GM21367 (cell line): ENCODE measurements around the gene PPP2R2D.

Experiments used
- ATAC-seq: cut with Tn5 transposase; IDR thresholded peaks from one replicate; pipeline ENCODE4 v1.9.1; 2021; ENCODE audit not compliant: unreplicated experiment

Gene PPP2R2D

DNA sequence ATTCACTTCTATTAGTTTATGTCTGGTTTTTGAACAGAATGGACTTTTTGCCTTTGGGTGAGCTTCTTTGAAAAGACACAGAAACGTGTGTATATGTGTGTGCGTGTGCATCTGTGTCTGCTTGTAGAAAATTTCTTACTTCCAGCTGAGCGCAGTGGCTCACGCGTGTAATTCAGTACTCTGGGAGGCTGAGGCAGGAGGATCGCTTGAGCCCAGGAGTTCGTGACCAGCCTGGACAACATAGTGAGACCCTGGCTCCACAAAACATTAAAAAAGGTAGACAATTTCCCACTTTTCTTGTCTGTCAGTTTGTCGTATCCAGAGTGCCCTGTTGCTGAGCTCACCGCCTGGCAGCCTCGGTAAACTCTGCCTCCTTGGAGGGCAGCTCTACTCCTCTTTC is 25.4 kb downstream of the PPP2R2D start:
- no peak for ATAC-seq

DNA sequence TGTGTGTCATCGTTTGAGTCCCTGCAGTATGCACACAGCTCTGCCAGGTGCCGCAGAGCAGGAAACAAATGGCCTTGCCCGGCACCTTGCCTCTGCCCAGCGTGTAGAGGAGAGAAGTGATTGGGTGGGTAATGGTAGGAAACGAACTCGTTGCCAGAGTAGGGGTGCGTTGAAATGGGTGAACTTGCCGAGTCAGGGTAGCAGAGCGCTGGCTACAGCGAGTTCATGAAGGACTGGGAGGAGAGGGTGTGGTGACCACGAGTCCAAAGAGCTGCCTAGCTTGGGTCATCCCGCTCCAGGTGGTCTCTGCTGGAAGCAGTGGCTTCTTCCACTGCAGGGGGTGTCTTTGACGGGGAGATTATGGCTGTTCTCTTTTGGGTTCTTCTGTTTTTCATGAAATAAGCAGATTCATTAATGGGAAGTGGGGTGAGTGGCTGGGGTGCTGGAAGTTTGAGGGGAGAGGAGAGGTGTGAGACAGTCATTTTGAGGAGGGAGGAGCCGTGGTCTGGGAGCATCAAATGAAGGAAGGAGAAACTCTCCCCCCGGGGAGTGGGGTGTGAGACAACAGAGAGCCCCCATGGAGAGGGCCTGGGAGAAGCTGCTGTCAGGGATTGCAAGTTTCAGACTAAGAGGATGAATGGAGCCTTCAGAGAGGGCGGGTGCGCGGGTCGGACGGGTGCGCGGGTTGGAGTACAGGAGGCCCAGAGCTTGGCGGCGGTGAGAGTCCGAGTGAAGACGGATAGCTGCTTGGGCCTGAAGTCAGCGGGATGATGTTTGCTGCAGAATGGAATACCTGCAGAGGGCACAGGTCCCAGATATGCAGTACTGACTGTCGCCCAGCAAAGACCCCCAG is 26.2 kb downstream of the PPP2R2D start:
- ATAC-seq = no peak

DNA sequence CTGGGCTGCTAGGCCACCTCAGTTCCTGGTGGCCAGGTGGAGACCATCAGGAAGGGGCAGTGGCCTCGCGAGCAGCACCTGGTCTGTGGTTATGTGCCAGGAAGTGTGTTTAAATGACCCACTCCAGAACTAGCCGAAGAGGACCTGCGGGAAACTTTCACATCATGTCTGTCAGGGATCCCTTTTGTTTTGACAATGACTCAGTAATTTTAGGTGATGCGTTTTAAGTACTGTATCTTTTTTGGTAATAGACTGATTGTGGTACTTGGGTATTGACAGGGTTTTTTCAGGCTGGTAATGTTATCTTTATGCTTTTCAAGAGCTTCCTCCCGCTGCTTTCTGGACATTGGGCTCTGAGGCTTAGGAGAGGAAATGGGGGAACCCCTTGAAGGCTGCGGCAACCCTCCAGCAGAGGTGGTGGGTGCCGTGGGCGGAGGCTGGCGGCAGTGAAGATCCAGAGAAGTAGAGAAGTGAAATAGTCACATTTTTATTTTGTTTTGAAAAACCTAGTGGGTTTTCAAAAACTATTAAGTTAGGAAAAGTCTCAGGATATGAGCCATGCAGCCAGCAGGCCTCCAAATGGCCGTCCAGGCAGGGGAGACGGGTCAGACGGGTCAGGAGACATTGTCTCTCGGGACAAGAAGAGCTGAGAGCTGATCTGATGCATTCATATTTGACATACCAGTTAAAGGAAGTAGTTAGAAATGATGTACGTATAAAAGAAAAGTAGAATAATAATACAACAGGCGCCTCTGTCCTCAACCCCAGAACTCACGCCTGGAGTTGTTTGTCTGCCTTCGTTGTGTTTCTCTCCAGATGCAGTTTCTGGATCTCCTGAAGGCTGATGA is 27.7 kb downstream of the PPP2R2D start:
- ATAC-seq = peak; percentile 79

DNA sequence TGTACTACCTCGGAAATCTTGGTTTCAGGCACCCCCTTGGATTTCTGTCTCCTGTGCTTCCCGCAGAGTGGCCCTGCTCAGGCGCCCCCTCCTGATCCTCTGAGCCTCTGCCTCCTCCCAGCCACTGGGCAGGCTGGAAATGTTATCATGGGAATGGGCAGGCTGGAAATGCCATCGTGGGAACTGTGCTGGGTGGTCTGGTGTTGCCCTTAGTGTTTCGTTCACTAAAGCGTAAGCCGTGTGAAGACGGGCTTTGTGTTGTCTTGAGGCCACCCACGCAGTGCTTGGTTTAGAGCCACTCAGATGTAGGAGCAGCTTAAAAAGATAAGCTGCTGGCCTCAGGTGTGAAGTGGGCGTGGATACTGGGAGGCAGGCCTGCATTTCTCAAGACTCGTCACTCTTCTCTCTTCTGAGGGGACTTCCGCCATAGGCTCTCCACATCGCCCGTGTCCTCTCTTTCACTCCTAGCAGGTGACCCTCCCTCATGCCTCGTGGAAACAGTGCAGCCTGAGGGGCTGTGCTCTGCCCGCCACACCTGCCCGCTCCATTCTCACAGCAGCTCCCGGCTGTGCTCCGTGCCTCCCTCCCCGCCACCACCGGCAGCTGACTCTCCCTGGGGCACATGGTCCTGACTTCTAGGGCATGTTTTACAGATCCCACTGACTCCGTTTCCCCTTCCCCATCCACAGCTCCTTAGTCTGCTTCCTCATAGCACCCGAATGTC is 28.5 kb downstream of the PPP2R2D start:
- no peak for ATAC-seq

DNA sequence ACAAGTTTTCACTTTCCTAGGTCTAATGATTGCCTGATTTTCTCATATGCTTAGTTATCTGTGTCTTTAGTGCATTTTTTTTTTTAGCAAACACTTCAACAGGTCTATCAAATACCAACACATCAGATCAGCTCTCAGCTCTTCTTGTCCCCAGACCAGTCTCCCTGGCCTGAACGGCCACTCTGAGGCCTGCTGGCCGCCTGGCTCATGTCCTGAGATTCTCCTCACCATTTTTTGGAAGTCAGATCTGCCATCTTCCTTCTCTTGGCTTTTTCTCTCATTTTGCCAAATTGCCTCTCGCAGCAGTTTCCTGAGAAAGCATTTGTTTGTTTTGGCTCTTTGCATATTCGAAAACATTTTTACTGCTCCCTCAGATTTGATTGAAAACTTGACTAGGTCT is 29.3 kb downstream of the PPP2R2D start:
- no peak for ATAC-seq

DNA sequence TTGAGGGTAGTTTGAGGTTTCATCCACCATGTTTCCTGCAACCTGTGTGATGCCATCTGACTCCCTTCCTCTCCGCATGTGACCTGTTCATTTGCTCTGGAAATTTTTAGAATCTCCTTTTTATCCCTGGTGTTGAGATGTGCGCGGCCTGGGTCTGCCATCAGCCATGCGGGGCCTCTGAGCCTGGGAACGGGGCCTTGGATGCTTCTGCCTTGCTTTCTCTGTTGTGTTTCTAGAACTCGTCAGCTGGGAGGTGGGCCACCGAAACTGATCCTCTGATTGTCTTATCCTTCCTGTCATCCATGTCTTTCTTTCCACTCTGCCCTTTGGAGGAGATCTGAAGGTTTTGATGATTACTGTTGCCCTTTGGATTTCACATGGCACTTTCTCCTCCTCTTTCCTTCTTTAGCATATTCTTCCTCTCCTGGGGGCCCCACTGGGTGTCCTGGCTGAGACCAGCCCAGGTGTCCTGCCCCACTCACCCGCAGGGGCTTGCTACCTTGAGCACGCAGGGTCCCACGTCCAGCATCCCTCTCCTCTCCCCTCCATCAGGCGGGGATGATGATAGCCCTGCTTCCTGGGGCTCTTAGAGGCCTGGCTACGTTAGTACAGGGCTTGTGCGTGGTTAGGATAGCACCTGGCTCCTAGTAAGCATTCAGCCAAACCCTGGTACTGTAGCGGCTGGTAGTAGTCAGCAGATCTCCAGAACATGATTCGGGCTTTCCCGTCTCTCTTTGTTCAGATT is 29.9 kb downstream of the PPP2R2D start:
- no peak for ATAC-seq

DNA sequence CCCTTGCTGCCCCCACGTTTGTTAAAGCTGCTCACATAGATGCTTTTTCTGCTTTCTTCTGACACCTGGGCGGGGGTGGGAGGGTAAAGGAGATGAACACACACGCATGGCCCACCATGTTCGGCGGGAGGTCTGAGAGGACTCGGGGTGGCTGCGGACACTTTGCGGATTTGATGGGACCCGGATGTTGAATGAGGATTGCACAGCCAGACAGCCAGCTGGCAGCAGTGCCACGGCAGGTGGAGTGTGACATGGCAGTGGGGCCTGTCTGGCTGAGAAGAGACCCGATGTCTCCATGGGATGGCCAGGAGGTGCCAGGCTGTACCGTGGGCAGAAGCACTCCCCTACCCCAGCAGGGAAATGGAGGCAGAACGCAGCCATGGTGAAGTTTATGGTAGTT is 31.2 kb downstream of the PPP2R2D start:
- ATAC-seq = no peak

DNA sequence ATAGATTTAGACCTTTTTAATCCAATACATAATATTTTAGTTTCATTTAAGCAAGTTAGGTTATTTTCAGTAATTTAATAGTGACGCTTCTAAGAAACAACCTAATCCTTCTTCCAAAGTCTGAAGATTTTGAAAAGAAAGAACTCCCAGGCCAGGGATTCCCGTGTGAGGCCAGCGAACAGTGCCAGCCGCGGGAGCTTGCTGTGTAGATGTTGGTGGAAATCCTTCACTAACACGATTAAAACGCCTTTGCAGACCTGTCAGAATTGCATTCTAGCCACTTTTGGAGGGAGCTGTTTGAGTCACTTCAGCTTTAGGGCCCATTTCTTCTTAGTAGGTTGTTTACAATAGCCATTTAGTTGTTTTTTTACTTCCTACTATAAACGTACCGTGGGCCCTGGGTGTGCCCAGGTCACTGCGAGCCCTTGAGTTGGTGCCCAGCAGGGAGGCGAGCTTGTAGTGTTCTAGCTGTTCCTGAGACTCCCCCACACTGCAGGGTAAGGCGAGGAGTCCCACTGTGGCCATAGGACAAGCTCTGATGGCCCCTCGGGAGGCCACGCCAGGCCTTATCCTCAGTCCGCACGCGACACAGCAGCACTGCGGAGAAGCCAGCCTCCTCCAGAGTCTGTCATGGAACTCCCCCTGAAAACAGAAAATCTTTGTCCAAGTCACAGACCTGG is 32.3 kb downstream of the PPP2R2D start:
- no peak for ATAC-seq

DNA sequence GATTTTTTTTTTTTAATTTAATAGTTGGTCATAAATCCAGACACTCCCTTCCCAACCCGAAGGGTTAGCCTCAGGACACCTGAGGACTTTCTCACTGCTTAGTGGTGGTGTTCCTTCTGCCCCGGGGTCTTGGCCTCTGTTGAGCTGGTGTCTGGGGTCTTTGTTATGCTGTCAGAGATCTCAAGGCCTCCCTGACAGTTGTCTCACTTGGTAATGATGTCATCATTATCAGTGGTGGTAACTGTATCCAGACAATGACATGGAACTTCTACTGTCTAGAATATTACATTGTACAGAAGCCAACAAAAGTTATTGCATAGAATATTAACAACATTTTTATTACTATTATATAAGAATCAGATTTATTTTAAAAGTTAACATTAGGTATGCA is 32.9 kb downstream of the PPP2R2D start:
- ATAC-seq = no peak

DNA sequence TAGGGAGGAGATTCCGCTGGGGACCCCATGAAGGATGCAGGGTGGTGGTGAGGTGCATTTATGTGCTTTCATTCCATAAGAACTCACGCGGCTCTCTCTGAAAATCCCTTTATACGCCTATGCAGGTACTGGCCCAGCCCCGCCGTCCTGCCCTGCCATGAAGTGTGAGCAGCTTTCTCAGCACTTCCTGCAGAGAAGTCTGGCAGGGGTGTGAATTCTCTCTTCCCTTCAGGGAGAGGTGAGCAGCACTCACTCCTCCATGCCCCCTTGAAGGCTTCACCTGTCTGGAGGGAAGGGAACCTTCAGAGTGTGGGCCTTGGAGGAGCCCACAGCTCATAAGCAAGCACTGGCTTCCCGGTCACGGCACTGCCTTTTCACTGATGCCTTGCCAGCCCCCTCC is 34.0 kb downstream of the PPP2R2D start:
- no peak for ATAC-seq

DNA sequence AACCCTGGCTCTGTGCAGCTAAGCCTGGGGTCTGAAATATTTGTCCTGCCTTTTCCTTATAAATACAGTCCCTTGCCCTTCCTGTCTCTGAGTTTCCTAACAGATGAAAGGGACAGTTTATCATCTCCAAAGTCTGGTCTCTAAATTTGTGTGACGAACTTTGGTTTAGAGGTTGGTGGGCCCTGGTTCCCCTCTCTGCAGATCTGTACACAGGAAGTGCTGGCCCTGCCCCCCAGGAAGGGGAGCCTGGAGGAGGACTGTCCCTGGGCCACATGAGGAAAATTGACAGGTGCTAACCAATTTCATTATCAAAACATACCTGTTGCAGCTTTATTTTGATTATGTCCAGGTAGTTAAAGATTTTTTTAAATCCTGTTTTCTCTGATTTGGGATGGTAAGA is 34.5 kb downstream of the PPP2R2D start:
- ATAC-seq = no peak

DNA sequence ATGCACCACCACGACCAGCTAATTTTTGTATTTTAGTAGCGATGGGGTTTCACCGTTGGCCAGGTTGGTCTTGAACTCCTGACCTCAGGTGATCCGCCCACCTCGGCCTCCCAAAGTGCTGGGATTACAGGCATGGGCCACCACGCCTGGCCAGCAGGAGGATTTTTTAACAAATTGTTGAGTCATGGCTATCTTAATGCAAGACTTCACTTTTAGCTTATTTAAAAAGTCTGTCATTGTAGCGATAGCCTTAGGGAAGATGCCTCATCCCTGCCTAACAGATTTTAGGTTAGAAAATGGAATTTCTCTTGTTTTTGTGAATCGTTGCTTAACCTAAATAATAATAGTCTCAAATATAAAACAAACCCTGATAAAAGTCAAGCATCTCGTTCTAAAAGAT is 35.5 kb downstream of the PPP2R2D start:
- ATAC-seq = no peak

DNA sequence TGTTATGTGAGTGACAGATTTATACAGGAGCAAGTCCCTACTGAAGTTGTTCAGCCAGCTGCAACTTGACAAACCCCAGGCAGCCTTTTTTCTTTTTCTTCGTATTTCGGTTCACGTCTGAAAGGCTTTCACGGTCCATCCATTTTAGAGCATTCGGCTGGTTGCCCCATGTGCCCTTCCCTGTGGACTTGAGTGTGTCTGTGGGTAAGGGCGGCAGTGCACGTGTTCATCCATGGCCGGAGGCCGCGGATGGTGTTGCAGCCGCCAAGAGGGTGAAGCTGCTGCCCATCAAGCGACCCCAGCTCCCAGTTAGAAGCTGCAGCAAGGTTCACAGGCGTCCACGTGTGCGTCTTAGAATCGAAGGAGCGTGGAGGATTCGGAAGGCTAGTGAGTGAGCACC is 35.9 kb downstream of the PPP2R2D start:
- no peak for ATAC-seq

DNA sequence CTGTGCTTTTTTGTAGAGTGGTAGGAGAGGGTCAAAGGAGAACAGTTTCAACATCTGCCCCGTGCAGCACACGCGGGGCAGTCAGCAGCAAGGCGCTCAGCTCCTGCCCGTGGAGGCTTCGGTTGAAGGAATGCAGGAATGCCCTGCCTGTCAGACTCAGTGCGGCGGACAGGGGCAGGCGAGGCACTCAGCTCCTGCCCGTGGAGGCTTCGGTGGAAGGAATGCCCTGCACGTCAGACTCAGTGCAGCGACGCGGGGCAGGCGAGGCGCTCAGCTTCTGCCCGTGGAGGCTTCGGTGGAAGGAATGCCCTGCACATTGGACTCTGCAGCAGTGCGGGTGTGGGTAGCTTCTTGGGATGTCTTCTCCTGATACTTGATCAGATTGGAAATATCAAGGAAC is 37.0 kb downstream of the PPP2R2D start:
- ATAC-seq = no peak

DNA sequence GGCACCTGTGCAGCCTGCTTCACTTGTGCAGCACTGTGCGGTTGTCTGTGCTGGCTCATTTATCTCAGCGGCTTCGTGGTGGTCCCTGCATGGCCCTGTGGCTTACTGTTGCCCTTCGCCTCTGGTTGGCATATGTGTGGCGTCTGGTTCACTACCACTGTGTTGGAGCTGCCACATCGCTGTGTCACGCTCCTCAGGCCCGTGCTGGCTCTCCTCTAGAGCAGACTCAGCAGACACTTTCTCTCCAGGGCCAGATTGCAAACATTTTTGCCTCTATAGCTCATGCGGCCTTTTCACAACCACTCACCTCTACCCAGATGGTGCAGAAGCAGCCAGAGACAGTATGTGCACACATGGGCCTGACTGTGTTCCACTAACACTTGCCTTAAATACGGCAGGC is 37.9 kb downstream of the PPP2R2D start:
- no peak for ATAC-seq

DNA sequence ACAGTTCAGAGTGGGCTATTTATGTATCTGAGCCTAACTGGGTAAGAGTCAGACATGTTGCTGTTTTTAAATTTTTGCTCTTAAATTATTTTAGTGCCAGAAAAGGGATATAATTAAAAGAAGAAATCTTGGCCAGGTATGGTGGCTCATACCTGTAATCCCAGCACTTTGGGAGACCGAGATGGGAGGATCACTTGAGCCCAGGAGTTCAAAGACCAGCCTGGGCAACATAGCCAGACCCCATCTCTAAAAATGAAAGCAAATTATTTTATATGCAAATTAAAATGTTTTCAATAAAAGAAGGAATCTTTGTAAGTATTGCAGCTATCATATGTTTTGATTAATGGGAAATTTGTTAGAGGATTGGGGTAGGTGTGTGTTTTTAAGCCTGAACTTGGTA is 41.6 kb downstream of the PPP2R2D start:
- no peak for ATAC-seq

DNA sequence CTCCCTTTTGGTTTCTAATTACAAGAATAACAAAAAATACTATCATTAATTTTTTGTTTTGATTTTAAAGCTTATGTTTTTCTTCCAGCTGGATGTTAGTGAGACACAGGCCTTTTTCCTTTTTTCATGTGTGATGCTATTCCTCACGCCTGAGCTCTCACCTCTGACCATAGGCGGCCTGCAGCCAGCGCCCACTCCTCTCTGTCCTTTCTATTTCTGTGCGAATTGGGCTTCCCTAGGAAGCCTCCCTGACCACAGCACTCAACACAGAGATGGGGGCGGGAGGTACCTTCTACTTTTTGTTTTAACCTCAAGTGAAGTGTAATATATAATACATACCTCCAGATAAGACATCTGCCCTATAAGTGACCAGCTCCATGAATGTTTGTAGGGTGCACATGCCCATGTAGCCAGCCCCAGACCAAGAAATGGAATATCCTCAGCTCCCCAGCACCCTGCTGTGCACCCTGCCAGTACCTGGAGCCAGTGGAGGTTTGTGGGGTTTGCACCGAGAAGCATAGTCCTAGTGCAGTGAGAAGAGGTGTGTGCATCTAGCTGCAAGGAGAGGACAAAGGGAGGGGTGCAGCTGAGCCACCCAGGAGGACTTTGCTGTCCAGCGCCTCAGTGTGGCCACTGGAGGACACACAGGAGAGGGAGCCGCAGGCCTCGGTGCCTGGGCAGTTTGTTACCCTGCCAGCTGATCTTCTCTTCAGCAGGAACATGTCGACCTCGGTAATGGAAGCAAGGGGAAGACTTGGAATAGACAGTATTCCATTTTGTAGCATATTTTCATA is 42.4 kb downstream of the PPP2R2D start:
- no peak for ATAC-seq

DNA sequence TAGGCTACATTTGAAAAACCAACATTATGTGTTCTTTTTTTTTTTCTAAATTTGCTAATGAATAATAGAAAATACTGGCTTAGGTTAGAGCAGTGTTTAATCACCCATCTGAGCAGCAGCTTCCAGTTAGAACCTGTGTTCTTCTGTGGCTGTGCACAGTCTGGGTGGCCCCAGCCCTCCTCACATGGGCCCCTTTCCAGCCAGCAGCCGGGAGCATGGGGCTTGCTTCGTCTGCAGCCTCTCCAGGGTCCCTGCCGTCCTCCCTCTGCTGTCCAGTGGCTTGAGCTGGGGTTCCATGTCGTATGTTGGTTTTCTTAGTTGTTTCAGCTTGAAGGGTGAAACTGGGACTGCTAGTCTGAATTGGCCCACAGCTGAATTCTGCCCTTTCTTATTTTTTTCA is 43.6 kb downstream of the PPP2R2D start:
- no peak for ATAC-seq

DNA sequence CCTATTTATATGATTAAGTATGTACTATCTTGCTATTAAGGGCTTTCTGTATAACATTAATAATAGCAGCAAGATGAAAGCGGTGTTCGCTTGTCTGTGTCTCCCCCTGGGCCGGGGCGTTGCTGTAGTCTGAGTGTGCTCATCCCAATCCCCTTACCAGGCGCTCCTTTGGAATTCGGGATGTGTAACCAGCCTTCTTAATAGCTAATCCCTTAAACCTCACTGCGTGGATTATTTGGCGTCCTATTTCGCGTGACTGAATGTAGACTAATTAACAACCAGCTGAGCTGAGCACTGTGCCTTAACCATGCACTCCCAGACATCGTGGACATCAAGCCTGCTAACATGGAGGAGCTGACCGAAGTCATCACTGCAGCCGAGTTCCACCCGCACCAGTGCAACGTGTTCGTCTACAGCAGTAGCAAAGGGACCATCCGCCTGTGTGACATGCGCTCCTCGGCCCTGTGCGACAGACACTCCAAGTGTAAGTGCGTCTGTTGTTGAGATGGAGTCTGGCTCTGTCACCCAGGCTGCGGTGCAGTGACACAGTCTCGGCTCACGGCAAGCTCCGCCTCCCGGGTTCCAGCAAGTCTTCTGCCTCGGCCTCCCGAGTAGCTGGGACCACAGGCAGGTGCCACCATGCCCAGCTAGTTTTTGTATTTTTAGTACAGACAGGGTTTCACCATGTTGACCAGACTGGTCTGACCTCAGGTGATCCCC is 44.3 kb downstream of the PPP2R2D start:
- ATAC-seq = no peak
